Adrenal gland (tissue), 12 donors: ENCODE results near the gene GOLGA6L7. TPM values are rescaled to one million over a fixed set of nuclear protein-coding genes. Genes with fewer than 3 reads are reported as not detected.

Experiments used
- DNase-seq, 7 donors: peaks; one replicate each; pipeline ENCODE4 v3.0.0-alpha.2; 2019 to 2020
- H3K27ac ChIP-seq, 5 donors: fragments of 200-600 bp; sonication (generic) in 4 of 5; 1 replicate in 3 of 5; 2 replicates in 2 of 5; pipeline versions ENCODE4 v1.5.1 to v1.8.0; 2016 to 2020; ENCODE audit warnings: mild to moderate bottlenecking in 1 of 5
- H3K27me3 ChIP-seq: fragments of 200-600 bp; 2 replicates; pipeline ENCODE4 v1.8.0; 2021
- H3K36me3 ChIP-seq, 2 donors: fragments of 200-600 bp; replicated peaks in 1 of 2; 1 replicate in 1 of 2; 2 replicates in 1 of 2; pipeline versions ENCODE4 v1.5.1 to v1.8.0; 2018 to 2022
- H3K4me1 ChIP-seq, 2 donors: fragments of 200-600 bp; replicated peaks in 1 of 2; 1 replicate in 1 of 2; 2 replicates in 1 of 2; pipeline versions ENCODE4 v1.5.1 to v1.8.0; 2018 to 2021
- H3K4me3 ChIP-seq, 4 donors: fragments of 200-600 bp; sonication (generic) in 3 of 4; one replicate each; pipeline ENCODE4 v1.5.1; 2016 to 2018
- H3K9me3 ChIP-seq, 3 donors: fragments of 200-600 bp; sonication (generic) in 1 of 3; replicated peaks in 1 of 3; 1 replicate in 2 of 3; 2 replicates in 1 of 3; pipeline versions ENCODE4 v1.5.1 to v1.8.0; 2016 to 2021
- CTCF ChIP-seq, 6 experiments: fragments of 450-650 bp in 4 of 6; fragments of 200-600 bp in 2 of 6; sonication (generic) in 1 of 6; IDR thresholded peaks; 1 replicate in 5 of 6; 2 replicates in 1 of 6; pipeline versions ENCODE4 v1.5.1 to v1.8.0; 2016 to 2021; ENCODE audit warnings: antibody characterized with exemption in 6 of 6, mild to moderate bottlenecking in 2 of 6, moderate library complexity in 1 of 6
- POLR2A ChIP-seq, 2 donors: fragments of 450-650 bp; IDR thresholded peaks; one replicate each; pipeline ENCODE4 v1.6.1; 2017; ENCODE audit warnings: antibody characterized with exemption in 2 of 2, mild to moderate bottlenecking in 2 of 2, moderate library complexity in 1 of 2
- WGBS, 4 donors: extraction: QIAGEN DNeasy Blood & Tissue Kit in 2 of 4; methylation state at CpG; one replicate each; pipeline versions ENCODE4 v1.1.5 to v1.1.7; 2013 to 2017; 5-methylcytosine and 5-hydroxymethylcytosine counted together
- intact Hi-C, 2 donors: fragments of 100-400 bp; cut with DNase I; formaldehyde crosslinking; loops; one replicate each; pipeline versions ENCODE4 v1.14.1 to v1.15.0; 2022 to 2023
- polyA plus RNA-seq, 3 donors: library from polyadenylated mRNA; stranded (reverse); fragments of 200-250 nt in 2 of 3; fragments of 350-450 nt in 1 of 3; fragmentation: Illumina TruSeq in 1 of 3; extraction: RNeasy Lipid Tissue Mini Kit (QIAGEN cat#74804) in 1 of 3; gene quantifications; one replicate each; pipeline ENCODE4 v1.2.3, GENCODE V29; 2013 to 2014
- total RNA-seq, 9 donors: library from RNA; depleted of rRNA in 4 of 9; stranded (reverse); fragments of >200 nt in 4 of 9; fragments of 120-200 nt in 1 of 9; fragmentation: NEBNext Ultra II Directional in 1 of 9; extraction: Animal tissue kit (Norgen Biotek cat#: 25700) in 1 of 9; gene quantifications; one replicate each; pipeline versions ENCODE4 v1.1.0 to v1.2.4, GENCODE V29; 2013 to 2023
- donor health status: healthy with polysubstance abuse.
- donor health status: Bipolar disorder and iron deficiency.
- donor health status: DM: yes; HTN: yes; CAD: no.
- donor health status: DM: no; HTN: no; CAD: no.
- donor health status: DM: no; HTN: no; CAD: no.
- donor health status: DM: yes; HTN: yes; CAD: no.

GOLGA6L7 gene
- total and polyA plus RNA-seq, 12 donors, result not detected

GRCh38 chr15:28895146-28895545, 46.7 kb upstream of the GOLGA6L7 start:
- no peak for DNase-seq
- Histone ChIP-seq H3K4me3 (no peak overlapping the region), H3K9me3 (no peaks in the 10 kb centered on the region), H3K36me3 (no peaks in the 10 kb centered on the region), H3K27me3 (no peaks in the 10 kb centered on the region), H3K27ac (no peak overlapping the region), H3K4me1 (no peaks in the 10 kb centered on the region)
- 87 to 100% (median 91%) methylated on average over 3 to 13 of the region's 13 CpGs for WGBS, 4 donors
- no peak for TF ChIP-seq POLR2A (IDR thresholded peaks at IDR 0.05)
- no peak for TF ChIP-seq CTCF (IDR thresholded peaks at IDR 0.05)
- intact Hi-C loops, result no loop called here

DNA sequence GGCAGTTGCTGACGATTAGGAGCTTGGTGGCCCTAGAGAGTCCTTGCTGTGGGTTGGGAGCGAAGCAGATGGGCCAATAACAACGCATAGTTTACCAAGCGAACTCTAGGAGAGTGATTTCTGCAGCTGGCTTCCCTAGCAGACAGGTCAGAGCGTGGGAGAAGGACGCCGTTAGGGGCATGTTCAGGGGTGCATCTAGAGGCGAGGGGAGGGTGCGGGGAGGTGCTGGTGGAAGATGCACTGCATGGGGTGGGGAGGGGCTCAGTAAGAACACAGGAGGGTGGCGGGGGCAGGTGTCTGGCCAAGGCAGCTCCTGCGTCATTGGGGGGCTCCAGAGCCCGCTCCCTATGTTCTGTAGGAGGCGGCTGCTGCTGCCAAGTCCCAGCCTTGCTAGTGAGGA, 46.2 kb upstream of the GOLGA6L7 start:
- TF ChIP-seq POLR2A (IDR thresholded peaks at IDR 0.05), result no peak
- no peak for TF ChIP-seq CTCF (IDR thresholded peaks at IDR 0.05)
- Histone ChIP-seq H3K4me3 (no peak overlapping the region), H3K27ac (no peak overlapping the region), H3K9me3 (no peaks in the 10 kb centered on the region), H3K36me3 (no peaks in the 10 kb centered on the region), H3K27me3 (no peaks in the 10 kb centered on the region), H3K4me1 (no peaks in the 10 kb centered on the region)
- intact Hi-C loops, result no loop called here
- no peak for DNase-seq
- 85 to 91% (median 88%) methylated on average over 12 to 13 of the region's 13 CpGs for WGBS, 4 donors

GRCh38 chr15:28892789-28893610, 44.6 kb upstream of the GOLGA6L7 start:
- Histone ChIP-seq H3K36me3 (no peaks in the 10 kb centered on the region), H3K27ac (no peak overlapping the region), H3K4me3 (no peak overlapping the region), H3K27me3 (no peaks in the 10 kb centered on the region), H3K4me1 (no peaks in the 10 kb centered on the region), H3K9me3 (no peaks in the 10 kb centered on the region)
- TF ChIP-seq POLR2A (IDR thresholded peaks at IDR 0.05) (no peak), CTCF (IDR thresholded peaks at IDR 0.05) (no peak)
- WGBS, 4 donors, result 45 to 52% (median 49%) methylated on average over 10 to 12 of the region's 12 CpGs
- DNase-seq, result no peak
- intact Hi-C loops, result no loop called here

DNA sequence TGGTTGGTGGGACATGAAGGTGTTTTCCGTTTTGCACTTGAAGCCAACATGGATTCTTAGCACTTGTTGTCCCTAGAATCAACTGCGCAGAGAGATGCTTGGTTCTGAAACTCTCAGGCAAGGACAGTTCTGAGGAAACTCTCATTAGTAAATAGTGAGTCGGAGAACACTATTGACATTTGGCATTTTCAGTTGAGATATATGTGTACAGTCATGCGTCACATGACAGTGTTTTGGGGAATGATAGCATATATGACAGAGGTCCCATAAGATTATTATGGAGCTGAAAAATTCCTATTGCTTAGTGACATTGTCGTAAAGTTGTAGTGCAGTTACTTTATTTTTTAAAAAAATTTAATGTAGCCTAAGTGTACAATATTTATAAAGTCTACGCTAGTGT, 43.1 kb upstream of the GOLGA6L7 start:
- no peaks in the 10 kb centered on the region for H3K27me3 ChIP-seq
- no peak overlapping the region for H3K4me3 ChIP-seq
- 86 to 90% (median 88%) methylated on average over 6 of the region's 6 CpGs for WGBS, 4 donors
- H3K27ac ChIP-seq, result no peak overlapping the region
- intact Hi-C loops, result no loop called here
- no peaks in the 10 kb centered on the region for H3K36me3 ChIP-seq
- H3K9me3 ChIP-seq, result no peaks in the 10 kb centered on the region
- DNase-seq, result no peak
- no peaks in the 10 kb centered on the region for H3K4me1 ChIP-seq
- TF ChIP-seq CTCF (IDR thresholded peaks at IDR 0.05) (no peak), POLR2A (IDR thresholded peaks at IDR 0.05) (no peak)
